Measurements from ENCODE around the gene SLC39A5.

GRCh38 chr12:56202366-56202765, 27.5 kb upstream of the SLC39A5 start:
- TF ChIP-seq CTCF (IDR thresholded peaks at IDR 0.05) (no peak), TCF12 (IDR thresholded peaks at IDR 0.05) (no peak), REST (IDR thresholded peaks at IDR 0.05; ENCODE audit: low read depth, low read length) (no peak), EP300 (IDR thresholded peaks at IDR 0.05; ENCODE audit: borderline replicate concordance in 1 of 2, low read depth in 1 of 2, low read length in 1 of 2) (no peak), ELF1 (IDR thresholded peaks at IDR 0.05) (no peak), POLR2AphosphoS5 (IDR thresholded peaks at IDR 0.05; ENCODE audit: low read depth, low read length) (no peak), YY1 (IDR thresholded peaks at IDR 0.05; ENCODE audit: low read depth) (no peak)
